ENCODE data around the gene HIC2.
A peak's percentile ranks its signal among the peaks of the same experiment; 100 is the strongest.
"Not testable (repeated sequence)": the region's sequence is repeated elsewhere in the genome, so short reads cannot be mapped to it uniquely, and the experiment has no call there.

The HIC2 gene, protein sequence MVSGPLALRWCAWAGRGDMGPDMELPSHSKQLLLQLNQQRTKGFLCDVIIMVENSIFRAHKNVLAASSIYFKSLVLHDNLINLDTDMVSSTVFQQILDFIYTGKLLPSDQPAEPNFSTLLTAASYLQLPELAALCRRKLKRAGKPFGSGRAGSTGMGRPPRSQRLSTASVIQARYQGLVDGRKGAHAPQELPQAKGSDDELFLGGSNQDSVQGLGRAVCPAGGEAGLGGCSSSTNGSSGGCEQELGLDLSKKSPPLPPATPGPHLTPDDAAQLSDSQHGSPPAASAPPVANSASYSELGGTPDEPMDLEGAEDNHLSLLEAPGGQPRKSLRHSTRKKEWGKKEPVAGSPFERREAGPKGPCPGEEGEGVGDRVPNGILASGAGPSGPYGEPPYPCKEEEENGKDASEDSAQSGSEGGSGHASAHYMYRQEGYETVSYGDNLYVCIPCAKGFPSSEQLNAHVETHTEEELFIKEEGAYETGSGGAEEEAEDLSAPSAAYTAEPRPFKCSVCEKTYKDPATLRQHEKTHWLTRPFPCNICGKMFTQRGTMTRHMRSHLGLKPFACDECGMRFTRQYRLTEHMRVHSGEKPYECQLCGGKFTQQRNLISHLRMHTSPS

DNA sequence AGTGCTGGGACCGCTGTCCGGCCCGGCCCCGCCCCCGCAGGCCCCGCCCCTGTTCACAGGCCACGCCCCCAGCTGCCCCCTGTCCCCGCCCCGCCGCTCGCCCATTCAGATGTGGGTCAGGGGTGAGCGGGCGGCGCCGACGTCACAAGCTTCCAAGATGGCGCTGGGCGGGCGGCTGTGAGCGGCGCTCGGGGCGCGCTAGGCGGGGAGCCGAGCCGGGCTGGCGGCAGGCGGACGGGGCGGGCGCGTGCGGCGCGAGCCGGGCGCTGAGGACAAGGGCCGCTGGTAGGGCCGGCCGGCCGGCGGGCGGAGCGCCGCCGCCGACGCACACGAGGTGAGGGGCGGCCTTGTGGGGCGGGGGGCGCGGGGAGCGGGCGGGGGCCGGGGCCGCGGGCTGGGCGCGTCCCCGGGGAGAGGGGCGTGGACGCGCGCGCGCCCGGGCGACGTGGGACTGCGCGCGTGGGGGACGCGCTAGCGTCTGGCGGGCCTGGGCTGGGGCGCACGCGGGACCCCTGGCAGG is at the start of gene HIC2:
Gene HIC2 (plus strand): TSS at position 145 of the 520 bp plus-strand sequence. CDS start 25,461 bp downstream, outside the sequence.
- peak within 1 kb of the TSS; percentile 36 for H3K4me3 ChIP-seq (ENCODE audit: low read depth, low read length)
- not testable (repeated sequence) for DNase-seq (ENCODE audit: low read depth)

- not testable (repeated sequence) for H3K4me3 ChIP-seq (ENCODE audit: low read depth, low read length); DNase-seq (ENCODE audit: low read depth)
Observed at GRCh38 chr22:21368603-21369310, 48.4 kb upstream of the HIC2 start.

DNA sequence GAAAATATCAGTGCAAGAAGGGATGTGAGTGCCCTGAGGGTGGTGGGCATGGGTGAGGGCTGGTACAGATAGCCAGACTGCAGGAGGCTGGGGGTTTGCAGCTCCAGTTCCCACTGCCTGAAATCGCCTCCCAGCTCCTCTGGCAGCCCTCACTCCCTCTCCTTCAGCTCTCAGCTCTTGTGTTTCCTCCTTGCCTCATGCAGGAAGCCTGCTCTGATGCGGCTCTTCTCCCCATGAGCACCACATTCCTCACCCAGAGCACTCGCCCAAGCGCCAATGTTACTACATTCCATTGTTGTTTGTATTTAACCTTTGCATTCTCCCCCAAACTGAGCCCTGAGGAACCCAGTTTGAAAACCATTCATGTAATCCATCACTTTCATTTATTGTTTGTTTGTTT is 41.3 kb upstream of the HIC2 start:
- not testable (repeated sequence) for H3K4me3 ChIP-seq (ENCODE audit: low read depth, low read length); DNase-seq (ENCODE audit: low read depth)

- not testable (repeated sequence) for H3K4me3 ChIP-seq (ENCODE audit: low read depth, low read length); DNase-seq (ENCODE audit: low read depth)
Observed at GRCh38 chr22:21383701-21384467, 33.3 kb upstream of the HIC2 start, which contains the start of gene RIMBP3B. TSS of gene RIMBP3B (plus strand) at chr22:21383751. CDS start at chr22:21383859, 108 bp downstream.

- not testable (repeated sequence) for DNase-seq (ENCODE audit: low read depth); H3K4me3 ChIP-seq (ENCODE audit: low read depth, low read length)
Observed at GRCh38 chr22:21384468-21385357, 32.5 kb upstream of the HIC2 start.

- DNase-seq (ENCODE audit: low read depth); H3K4me3 ChIP-seq (ENCODE audit: low read depth, low read length): not testable (repeated sequence)
Observed at GRCh38 chr22:21389480-21389879, 27.7 kb upstream of the HIC2 start.

- H3K4me3 ChIP-seq (ENCODE audit: low read depth, low read length); DNase-seq (ENCODE audit: low read depth): not testable (repeated sequence)
Observed at GRCh38 chr22:21390013-21390412, 27.2 kb upstream of the HIC2 start.

DNA sequence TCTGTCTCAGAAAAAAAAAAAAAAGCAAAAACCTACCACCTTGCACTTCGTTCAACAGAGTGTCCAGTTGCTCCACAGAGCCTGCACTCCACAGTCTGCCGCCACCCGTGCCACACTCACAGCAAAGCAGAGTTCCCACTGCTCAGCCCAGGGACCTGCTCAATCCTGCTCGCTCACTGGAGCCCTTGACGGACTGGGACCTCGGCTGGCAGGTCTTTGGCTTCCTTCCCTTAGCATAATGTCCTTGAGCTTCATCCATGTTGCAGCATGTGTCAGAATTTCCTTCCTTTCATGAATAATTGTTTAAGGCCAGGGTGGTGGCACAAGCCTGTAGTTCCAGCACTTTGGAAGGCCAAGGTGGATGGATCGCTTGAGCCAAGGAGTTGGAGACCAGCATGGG is 22.6 kb upstream of the HIC2 start:
- not testable (repeated sequence) for DNase-seq (ENCODE audit: low read depth); H3K4me3 ChIP-seq (ENCODE audit: low read depth, low read length)

- DNase-seq (ENCODE audit: low read depth); H3K4me3 ChIP-seq (ENCODE audit: low read depth, low read length): not testable (repeated sequence)
Observed at GRCh38 chr22:21401197-21401969, 15.8 kb upstream of the HIC2 start.

DNA sequence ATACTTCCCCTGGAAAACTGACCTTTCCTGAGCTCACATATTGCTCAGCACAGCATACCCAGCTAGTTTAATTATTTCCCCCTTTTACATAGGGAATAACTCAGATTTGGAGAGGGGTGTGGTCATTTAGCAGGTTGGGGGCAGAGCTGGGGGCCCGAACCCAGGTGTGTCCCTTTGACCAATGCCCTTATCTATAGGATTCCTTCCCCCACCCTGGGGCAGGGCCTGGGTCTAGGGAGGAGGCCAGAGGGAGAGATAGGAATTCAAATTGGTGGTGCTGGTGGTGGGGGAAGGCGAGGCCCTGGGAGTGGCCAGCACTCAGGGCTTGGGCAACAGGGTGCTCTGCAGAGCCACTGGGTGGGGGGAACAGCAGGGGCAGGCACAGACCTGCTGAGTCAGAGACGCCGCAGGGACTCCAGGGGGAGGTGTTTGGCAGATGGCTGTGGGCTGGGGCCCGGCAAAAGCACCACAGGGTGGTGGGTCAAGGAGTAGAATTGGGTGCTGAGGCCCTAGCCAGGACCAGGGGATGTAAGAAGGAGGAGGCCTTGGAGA is 14.3 kb upstream of the HIC2 start:
- DNase-seq (ENCODE audit: low read depth); H3K4me3 ChIP-seq (ENCODE audit: low read depth, low read length): not testable (repeated sequence)

DNA sequence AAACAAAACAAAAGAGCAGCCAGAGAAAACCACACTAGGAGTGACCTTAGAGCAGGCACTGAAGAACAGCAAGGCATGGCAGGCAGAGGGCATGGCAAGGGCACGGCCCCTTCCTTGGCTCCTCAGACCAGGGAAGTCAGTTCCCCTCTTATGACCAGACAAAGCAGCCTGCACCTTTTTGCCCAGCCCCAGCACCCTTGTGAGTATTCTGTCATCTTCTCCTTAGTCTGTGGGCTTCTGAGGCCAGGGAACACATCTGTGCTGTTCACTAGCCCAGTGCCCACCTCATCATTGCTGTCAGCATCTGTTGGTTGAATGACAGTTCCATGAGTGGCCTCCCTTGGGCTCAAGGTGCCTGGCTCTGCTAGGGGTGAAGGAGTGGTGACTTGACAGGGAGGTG is 10.0 kb upstream of the HIC2 start:
- H3K4me3 ChIP-seq (ENCODE audit: low read depth, low read length); DNase-seq (ENCODE audit: low read depth): not testable (repeated sequence)

DNA sequence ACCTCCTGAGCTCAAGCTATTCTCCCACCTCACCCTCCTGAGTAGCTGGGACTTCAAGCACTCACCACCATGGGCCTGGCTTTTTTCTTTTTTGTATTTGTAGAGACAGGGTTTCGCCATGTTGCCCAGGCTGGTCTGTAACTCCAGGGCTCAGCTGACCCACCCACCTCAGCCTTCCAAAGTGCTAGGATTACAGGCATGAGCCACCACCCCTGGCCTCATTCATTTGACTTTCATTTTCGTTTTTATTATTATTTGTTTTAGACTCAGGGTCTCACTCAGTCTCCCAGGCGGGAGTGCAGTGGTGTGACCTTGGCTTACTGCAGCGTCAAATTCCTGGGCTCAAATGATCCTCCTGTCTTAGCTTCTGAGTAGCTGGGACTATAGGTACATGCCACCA is 9.4 kb upstream of the HIC2 start:
- not testable (repeated sequence) for H3K4me3 ChIP-seq (ENCODE audit: low read depth, low read length); DNase-seq (ENCODE audit: low read depth)

DNA sequence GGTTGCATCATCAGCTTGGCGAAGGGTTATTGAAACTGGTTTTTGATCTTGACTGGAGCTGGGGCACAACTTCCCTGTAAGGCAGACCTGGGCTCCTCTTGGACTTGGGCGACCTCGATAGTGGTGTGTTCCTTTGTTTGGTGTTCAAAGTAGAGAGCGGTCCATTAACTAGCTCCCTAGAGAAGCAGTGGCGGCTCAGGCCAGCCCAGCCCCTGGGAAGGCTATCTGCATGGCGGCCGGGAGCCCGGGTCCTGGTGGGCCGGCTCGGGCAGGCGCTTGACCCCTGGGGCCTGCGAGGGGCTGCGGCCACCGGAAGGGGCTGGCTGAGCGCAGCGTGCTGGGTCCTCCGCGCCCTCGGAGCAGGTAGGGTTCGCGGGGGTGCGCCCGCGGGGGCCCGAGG is 796 bp upstream of the HIC2 start:
- not testable (repeated sequence) for DNase-seq (ENCODE audit: low read depth); H3K4me3 ChIP-seq (ENCODE audit: low read depth, low read length)

DNA sequence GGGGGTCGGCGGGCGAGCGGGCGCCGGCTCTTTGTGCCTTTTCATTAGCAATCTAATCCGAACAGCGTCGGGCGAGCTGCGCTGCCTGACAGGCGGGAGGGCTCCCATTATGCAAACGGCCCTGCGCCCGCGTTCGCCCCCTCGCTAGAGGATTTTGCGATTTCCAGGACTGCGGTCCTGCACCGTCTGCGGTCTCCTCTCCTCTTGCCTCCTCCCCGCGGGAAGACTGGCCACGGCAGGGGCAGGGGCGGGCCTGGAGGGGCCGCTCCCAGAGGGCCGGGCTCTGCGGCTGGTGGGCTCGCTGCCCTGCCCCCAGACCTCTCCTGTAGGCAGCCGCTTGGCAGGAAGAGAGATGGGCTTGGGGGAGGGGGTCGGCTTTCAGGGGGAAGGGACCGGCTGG is 682 bp downstream of the HIC2 start:
- not testable (repeated sequence) for DNase-seq (ENCODE audit: low read depth)
- peak overlapping the region; percentile 36 for H3K4me3 ChIP-seq (ENCODE audit: low read depth, low read length)

GRCh38 chr22:21418974-21419638 is 1.9 kb downstream of the HIC2 start:
- H3K4me3 ChIP-seq (ENCODE audit: low read depth, low read length); DNase-seq (ENCODE audit: low read depth): not testable (repeated sequence)

GRCh38 chr22:21420180-21420763 is 3.1 kb downstream of the HIC2 start:
- not testable (repeated sequence) for H3K4me3 ChIP-seq (ENCODE audit: low read depth, low read length); DNase-seq (ENCODE audit: low read depth)

Measured in NB4 (cell line).